ENCODE results near the gene CHST11.

The CHST11 gene

GRCh38 chr12:104604070-104604994 lies 147.6 kb downstream of the CHST11 start:
- H3K4me2 ChIP-seq (ENCODE audit: low read length), result peak overlapping the region; percentile 48
- no peaks in the 10 kb centered on the region for H3K79me2 ChIP-seq (ENCODE audit: control insufficient read depth, low read length)
- peak overlapping the region; percentile 18; the same call in 1 of the 2 replicates for H3K4me3 ChIP-seq (ENCODE audit: low read length)
- H3K4me1 ChIP-seq (ENCODE audit: control insufficient read depth, low read length), result peaks cover 24% of the 10 kb centered on the region
- TF ChIP-seq, protein P1, sequence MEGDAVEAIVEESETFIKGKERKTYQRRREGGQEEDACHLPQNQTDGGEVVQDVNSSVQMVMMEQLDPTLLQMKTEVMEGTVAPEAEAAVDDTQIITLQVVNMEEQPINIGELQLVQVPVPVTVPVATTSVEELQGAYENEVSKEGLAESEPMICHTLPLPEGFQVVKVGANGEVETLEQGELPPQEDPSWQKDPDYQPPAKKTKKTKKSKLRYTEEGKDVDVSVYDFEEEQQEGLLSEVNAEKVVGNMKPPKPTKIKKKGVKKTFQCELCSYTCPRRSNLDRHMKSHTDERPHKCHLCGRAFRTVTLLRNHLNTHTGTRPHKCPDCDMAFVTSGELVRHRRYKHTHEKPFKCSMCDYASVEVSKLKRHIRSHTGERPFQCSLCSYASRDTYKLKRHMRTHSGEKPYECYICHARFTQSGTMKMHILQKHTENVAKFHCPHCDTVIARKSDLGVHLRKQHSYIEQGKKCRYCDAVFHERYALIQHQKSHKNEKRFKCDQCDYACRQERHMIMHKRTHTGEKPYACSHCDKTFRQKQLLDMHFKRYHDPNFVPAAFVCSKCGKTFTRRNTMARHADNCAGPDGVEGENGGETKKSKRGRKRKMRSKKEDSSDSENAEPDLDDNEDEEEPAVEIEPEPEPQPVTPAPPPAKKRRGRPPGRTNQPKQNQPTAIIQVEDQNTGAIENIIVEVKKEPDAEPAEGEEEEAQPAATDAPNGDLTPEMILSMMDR (IDR thresholded peaks at IDR 0.05; ENCODE audit: low read depth, low read length, poor library complexity, severe bottlenecking), result no peak
- no peak for TF ChIP-seq EZH2phosphoT487 (IDR thresholded peaks at IDR 0.05; ENCODE audit: borderline replicate concordance, low read length)
- no peaks in the 10 kb centered on the region for H3K27me3 ChIP-seq (ENCODE audit: control insufficient read depth, low read length)
- no peaks in the 10 kb centered on the region for H3K9me3 ChIP-seq (ENCODE audit: control insufficient read depth, insufficient read depth, low read length)
- H3K36me3 ChIP-seq (ENCODE audit: control insufficient read depth, low read length), result no peaks in the 10 kb centered on the region
- H3F3A ChIP-seq (ENCODE audit: control insufficient read depth, insufficient read depth), result no peaks in the 10 kb centered on the region; the same call in 1 of the 2 replicates
- H4K20me1 ChIP-seq (ENCODE audit: control insufficient read depth, insufficient read depth, low read depth, low read length), result no peaks in the 10 kb centered on the region
- H3K9me2 ChIP-seq (replicated peaks; ENCODE audit: control insufficient read depth, low read length), result no peaks in the 10 kb centered on the region
- no peak overlapping the region for H3K27ac ChIP-seq (ENCODE audit: low read depth, low read length)

DNA sequence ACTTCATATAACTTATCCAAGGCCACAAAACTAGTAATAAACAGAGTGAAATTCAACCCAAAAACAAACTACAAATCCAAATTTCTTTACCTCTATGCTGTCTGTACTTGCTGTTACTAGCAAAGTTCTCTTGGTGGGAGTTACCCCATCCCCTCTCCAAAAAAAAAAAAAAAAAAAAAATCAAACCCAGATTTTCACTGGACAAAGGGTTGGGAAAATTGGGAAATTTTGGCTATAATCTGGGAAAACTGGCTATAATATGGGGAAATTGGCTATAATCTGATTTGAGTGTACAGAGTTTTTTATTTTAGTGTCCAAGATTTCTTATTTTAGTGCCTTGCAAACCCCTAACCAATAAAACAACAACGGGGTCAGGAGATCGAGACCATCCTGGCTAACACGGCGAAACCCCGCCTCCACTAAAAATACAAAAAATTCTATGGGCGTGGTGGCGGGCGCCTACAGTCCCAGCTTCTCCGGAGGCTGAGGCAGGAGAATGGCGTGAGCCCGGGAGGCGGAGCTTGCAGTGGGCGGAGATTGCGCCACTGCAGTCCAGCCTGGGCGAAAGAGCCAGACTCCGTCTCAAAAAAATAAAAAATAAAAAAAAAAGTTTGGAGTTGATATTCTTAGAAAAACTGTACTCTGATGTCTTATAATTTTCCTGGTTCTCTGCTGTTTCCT lies 148.4 kb downstream of the CHST11 start:
- H3K4me3 ChIP-seq (ENCODE audit: low read length), result no peak overlapping the region
- H3K36me3 ChIP-seq (ENCODE audit: control insufficient read depth, low read length), result no peaks in the 10 kb centered on the region
- H3K4me2 ChIP-seq (ENCODE audit: low read length), result peak overlapping the region; percentile 48
- H4K20me1 ChIP-seq (ENCODE audit: control insufficient read depth, insufficient read depth, low read depth, low read length), result no peaks in the 10 kb centered on the region
- H3K9me3 ChIP-seq (ENCODE audit: control insufficient read depth, insufficient read depth, low read length), result no peaks in the 10 kb centered on the region
- H3K9me2 ChIP-seq (replicated peaks; ENCODE audit: control insufficient read depth, low read length), result no peaks in the 10 kb centered on the region
- H3K27ac ChIP-seq (ENCODE audit: low read depth, low read length), result no peak overlapping the region
- no peaks in the 10 kb centered on the region for H3K79me2 ChIP-seq (ENCODE audit: control insufficient read depth, low read length)
- no peaks in the 10 kb centered on the region for H3K27me3 ChIP-seq (ENCODE audit: control insufficient read depth, low read length)
- no peaks in the 10 kb centered on the region; the same call in 1 of the 2 replicates for H3F3A ChIP-seq (ENCODE audit: control insufficient read depth, insufficient read depth)
- no peak for TF ChIP-seq EZH2phosphoT487 (IDR thresholded peaks at IDR 0.05; ENCODE audit: borderline replicate concordance, low read length)
- TF ChIP-seq, protein P1 (IDR thresholded peaks at IDR 0.05; ENCODE audit: low read depth, low read length, poor library complexity, severe bottlenecking), result no peak
- H3K4me1 ChIP-seq (ENCODE audit: control insufficient read depth, low read length), result peaks cover 23% of the 10 kb centered on the region

DNA sequence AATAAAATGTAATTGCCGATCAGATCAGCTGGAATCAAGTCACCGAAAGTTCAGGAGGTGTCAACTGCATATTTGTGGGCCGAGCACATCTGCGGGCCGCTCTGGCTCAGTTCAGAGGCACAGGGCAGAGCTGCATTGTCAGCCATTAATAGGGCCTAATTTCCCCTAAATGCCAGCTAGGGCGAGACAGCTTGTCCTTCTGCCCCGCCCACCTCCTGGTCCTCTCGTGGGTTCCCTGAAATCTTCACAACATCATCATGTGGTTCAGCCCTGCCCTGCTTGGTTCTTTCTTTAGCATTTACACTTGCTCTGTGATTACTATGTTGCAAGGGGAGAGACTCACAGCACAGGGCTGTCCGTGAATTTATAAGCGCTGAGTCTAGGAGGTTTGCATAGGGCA lies 148.9 kb downstream of the CHST11 start:
- no peaks in the 10 kb centered on the region; the same call in 1 of the 2 replicates for H3F3A ChIP-seq (ENCODE audit: control insufficient read depth, insufficient read depth)
- no peak overlapping the region for H3K4me3 ChIP-seq (ENCODE audit: low read length)
- no peak overlapping the region for H3K27ac ChIP-seq (ENCODE audit: low read depth, low read length)

More for the DNA sequence above, 148.9 kb downstream of the CHST11 start:
- H3K4me2 ChIP-seq (ENCODE audit: low read length), result no peak overlapping the region
- peaks cover 21% of the 10 kb centered on the region for H3K4me1 ChIP-seq (ENCODE audit: control insufficient read depth, low read length)
- H4K20me1 ChIP-seq (ENCODE audit: control insufficient read depth, insufficient read depth, low read depth, low read length), result no peaks in the 10 kb centered on the region
- no peaks in the 10 kb centered on the region for H3K9me3 ChIP-seq (ENCODE audit: control insufficient read depth, insufficient read depth, low read length)
- H3K36me3 ChIP-seq (ENCODE audit: control insufficient read depth, low read length), result no peaks in the 10 kb centered on the region
- no peaks in the 10 kb centered on the region for H3K9me2 ChIP-seq (replicated peaks; ENCODE audit: control insufficient read depth, low read length)
- no peaks in the 10 kb centered on the region for H3K27me3 ChIP-seq (ENCODE audit: control insufficient read depth, low read length)
- TF ChIP-seq EZH2phosphoT487 (IDR thresholded peaks at IDR 0.05; ENCODE audit: borderline replicate concordance, low read length), result no peak
- TF ChIP-seq, protein P1 (IDR thresholded peaks at IDR 0.05; ENCODE audit: low read depth, low read length, poor library complexity, severe bottlenecking), result no peak
- H3K79me2 ChIP-seq (ENCODE audit: control insufficient read depth, low read length), result no peaks in the 10 kb centered on the region

Data from DOHH2 (cell line).